Naive thymus-derived CD4-positive, alpha-beta T cell (primary cell): Measurements from ENCODE around the gene VPS33A. TPM values are rescaled to one million over a fixed set of nuclear protein-coding genes. Genes with fewer than 3 reads are reported as not detected.
"Not testable (repeated sequence)": the region's sequence is repeated elsewhere in the genome, so short reads cannot be mapped to it uniquely, and the experiment has no call there.

Source experiments
- ATAC-seq: fragments of 150-1000 bp; cut with Tn5 transposase; 2 replicates; pipeline ENCODE4 v1.10.0; 2021; ENCODE audit warnings: mild to moderate bottlenecking, moderate library complexity
- CTCF ChIA-PET: fragments of 350-600 bp; sonication (Branson Sonifier 250); formaldehyde crosslinking; loops from one replicate; lab custom pipeline; 2021; ENCODE audit warnings: antibody characterized with exemption; lab: Charles Lee
- POLR2A ChIA-PET: fragments of 350-600 bp; sonication (Branson Sonifier 250); formaldehyde crosslinking; loops from one replicate; lab custom pipeline; 2021; ENCODE audit warnings: antibody characterized with exemption, inconsistent platforms; lab: Charles Lee
- DNase-seq, 9 donors: peaks; one replicate each; pipeline versions ENCODE4 v3.0.0 to v3.0.0-alpha.2; 2020 to 2022; ENCODE audit warnings: mixed read lengths in 1 of 9
- H3K27ac ChIP-seq: one replicate; pipeline ENCODE4 v1.7.0; 2013; ENCODE audit warnings: mild to moderate bottlenecking, low read depth, low read length, moderate library complexity
- H3K27me3 ChIP-seq, 2 donors: one replicate each; pipeline ENCODE4 v1.7.0; 2013; ENCODE audit warnings: low read length in 2 of 2, mild to moderate bottlenecking in 2 of 2, moderate library complexity in 2 of 2; ENCODE audit not compliant: control insufficient read depth in 2 of 2, insufficient read depth in 2 of 2
- H3K36me3 ChIP-seq, 3 experiments: 1 replicate in 2 of 3; 2 replicates in 1 of 3; pipeline ENCODE4 v1.7.0; 2013; ENCODE audit warnings: low read length in 3 of 3, mild to moderate bottlenecking in 3 of 3, moderate library complexity in 1 of 3; ENCODE audit not compliant: insufficient read depth in 3 of 3, control insufficient read depth in 2 of 3
- H3K4me1 ChIP-seq, 2 donors: one replicate each; pipeline ENCODE4 v1.7.0; 2013; ENCODE audit warnings: low read length in 2 of 2, mild to moderate bottlenecking in 2 of 2, moderate library complexity in 1 of 2; ENCODE audit not compliant: control insufficient read depth in 2 of 2, insufficient read depth in 2 of 2
- H3K4me3 ChIP-seq: 2 replicates; pipeline ENCODE4 v1.7.0; 2013; ENCODE audit warnings: mild to moderate bottlenecking, low read length
- H3K9me3 ChIP-seq, 3 experiments: 1 replicate in 2 of 3; 2 replicates in 1 of 3; pipeline ENCODE4 v1.7.0; 2013; ENCODE audit warnings: low read length in 3 of 3; ENCODE audit not compliant: control insufficient read depth in 2 of 3
- H3K27ac Mint-ChIP-seq, 9 donors: one replicate each; pipeline ENCODE4 v1.8.0; 2020 to 2022; ENCODE audit warnings: mixed read lengths in 9 of 9, mild to moderate bottlenecking in 8 of 9, moderate library complexity in 5 of 9, inconsistent platforms in 2 of 9
- H3K27me3 Mint-ChIP-seq, 5 donors: one replicate each; pipeline ENCODE4 v1.8.0; 2021 to 2022; ENCODE audit warnings: mixed read lengths in 5 of 5, mild to moderate bottlenecking in 1 of 5
- H3K36me3 Mint-ChIP-seq, 5 donors: one replicate each; pipeline ENCODE4 v1.8.0; 2020 to 2022; ENCODE audit warnings: mixed read lengths in 5 of 5, mild to moderate bottlenecking in 3 of 5, inconsistent platforms in 1 of 5
- H3K4me1 Mint-ChIP-seq, 7 donors: one replicate each; pipeline ENCODE4 v1.8.0; 2020 to 2022; ENCODE audit warnings: mixed read lengths in 7 of 7, mild to moderate bottlenecking in 3 of 7, inconsistent platforms in 1 of 7
- H3K4me3 Mint-ChIP-seq, 10 donors: one replicate each; pipeline ENCODE4 v1.8.0; 2020 to 2022; ENCODE audit warnings: mild to moderate bottlenecking in 10 of 10, mixed read lengths in 10 of 10, moderate library complexity in 6 of 10, inconsistent platforms in 2 of 10
- H3K9me3 Mint-ChIP-seq, 11 donors: one replicate each; pipeline ENCODE4 v1.8.0; 2020 to 2022; ENCODE audit warnings: mixed read lengths in 11 of 11, mild to moderate bottlenecking in 4 of 11, inconsistent platforms in 1 of 11, moderate library complexity in 1 of 11
- intact Hi-C, 2 donors: fragments of 100-400 bp; cut with micrococcal nuclease; formaldehyde crosslinking; loops; one replicate each; pipeline ENCODE4 v1.15.1; 2023
- polyA plus RNA-seq, 2 donors: library from polyadenylated mRNA; unstranded; fragments of 300-500 nt; fragmentation: Illumina TruSeq; gene quantifications; one replicate each; pipeline ENCODE4 v1.2.3, GENCODE V29; 2021
- total RNA-seq, 6 experiments: library from RNA in 5 of 6; stranded (reverse) in 5 of 6; gene quantifications; 1 replicate in 5 of 6; 2 replicates in 1 of 6; pipeline ENCODE4 v1.2.3 and lab custom pipeline; 2021 to 2026

VPS33A gene
- total and polyA plus RNA-seq, 7 experiments from 2014 or later, result 18.0 to 34.5 (median 28.3) TPM

GRCh38 chr12:122206111-122206881 is 60.0 kb downstream of the VPS33A start:
- Histone ChIP-seq H3K4me3 (no peak overlapping the region), H3K9me3 (no peaks in the 10 kb centered on the region), H3K4me1 (peaks cover 6 to 10% of the 10 kb centered on the region in 2 donors), H3K36me3 (peaks cover 0 to 40% (median 7%) of the 10 kb centered on the region in 3 experiments), H3K27me3 (no peaks in the 10 kb centered on the region), H3K27ac (no peak overlapping the region)
- H3K27me3 Mint-ChIP-seq, result peaks cover 0 to 28% (median 0%) of the 10 kb centered on the region in 5 donors
- H3K4me1 Mint-ChIP-seq, result peaks cover 5 to 17% (median 14%) of the 10 kb centered on the region in 7 donors
- H3K9me3 Mint-ChIP-seq, result no peaks in the 10 kb centered on the region
- intact Hi-C loops, result no loop called here
- DNase-seq (no peak), ATAC-seq (peak; percentile 22)
- ChIA-PET CTCF (interaction anchor here (0.7 kb wide), 1 partner anchor 39 kb away, joined by 3 read pairs; no protein-coding TSS in a partner anchor), POLR2A (interaction anchor here (1.1 kb wide), 1 partner anchor 11 kb away, joined by 3 read pairs; no protein-coding TSS in a partner anchor)
- peak overlapping the region in 3 of 9 donors; percentile 49 to 73 (median 55) for H3K27ac Mint-ChIP-seq
- H3K36me3 Mint-ChIP-seq, result peaks cover 0 to 22% (median 6%) of the 10 kb centered on the region in 5 donors
- peak overlapping the region in 3 of 10 donors; percentile 33 to 58 (median 45) for H3K4me3 Mint-ChIP-seq

- POLR2A ChIA-PET, result interaction anchor here (0.9 to 2.0 kb wide), 4 partner anchors 12 to 39 kb away, joined by 3 to 6 read pairs (median 3); partner anchors contain the start of gene DIABLO
- Mint-ChIP-seq H3K4me1 (peaks cover 5 to 17% (median 14%) of the 10 kb centered on the region in 7 donors), H3K27me3 (peaks cover 0 to 30% (median 0%) of the 10 kb centered on the region in 5 donors), H3K36me3 (peaks cover 0 to 18% (median 6%) of the 10 kb centered on the region in 5 donors), H3K4me3 (peak overlapping the region; percentile 61 to 85 (median 77)), H3K9me3 (no peaks in the 10 kb centered on the region), H3K27ac (peak overlapping the region in 6 of 9 donors; percentile 0 to 87 (median 50))
- intact Hi-C loops, result no loop called here
- H3K4me1 ChIP-seq, result peaks cover 6 to 10% of the 10 kb centered on the region in 2 donors
- H3K4me3 ChIP-seq, result no peak overlapping the region
- no peaks in the 10 kb centered on the region for H3K27me3 ChIP-seq
- no peak for ATAC-seq
- peaks cover 0 to 34% (median 5%) of the 10 kb centered on the region in 3 experiments for H3K36me3 ChIP-seq
- CTCF ChIA-PET, result interaction anchor here (0.7 kb wide), 1 partner anchor 38 kb away, joined by 3 read pairs; no protein-coding TSS in a partner anchor
- no peak overlapping the region for H3K27ac ChIP-seq
- H3K9me3 ChIP-seq, result no peaks in the 10 kb centered on the region
- no peak for DNase-seq
Measured at GRCh38 chr12:122205053-122205925, 61.0 kb downstream of the VPS33A start.

- Histone ChIP-seq H3K9me3 (no peaks in the 10 kb centered on the region), H3K27ac (no peak overlapping the region), H3K27me3 (no peaks in the 10 kb centered on the region), H3K4me3 (peak overlapping the region; percentile 68), H3K4me1 (peaks cover 6 to 10% of the 10 kb centered on the region in 2 donors), H3K36me3 (peaks cover 0 to 25% (median 5%) of the 10 kb centered on the region in 3 experiments)
- ChIA-PET CTCF (no interaction called here), POLR2A (interaction anchor here (0.9 to 2.0 kb wide), 5 partner anchors 12 to 40 kb away, joined by 3 to 6 read pairs (median 3); partner anchors contain the start of gene DIABLO)
- Mint-ChIP-seq H3K27ac (peak overlapping the region in 5 of 9 donors; percentile 44 to 77 (median 54)), H3K4me1 (peaks cover 5 to 17% (median 14%) of the 10 kb centered on the region in 7 donors), H3K4me3 (peak overlapping the region; percentile 55 to 85 (median 77)), H3K9me3 (no peaks in the 10 kb centered on the region), H3K27me3 (peaks cover 0 to 35% (median 0%) of the 10 kb centered on the region in 5 donors), H3K36me3 (peaks cover 0 to 15% (median 5%) of the 10 kb centered on the region in 5 donors)
- ATAC-seq (peak; percentile 16), DNase-seq (peak in 1 of 9 donors; percentile 26)
- intact Hi-C loops, result no loop called here
Measured at GRCh38 chr12:122204167-122205052, 61.9 kb downstream of the VPS33A start.

- H3K9me3 Mint-ChIP-seq, result no peaks in the 10 kb centered on the region
- peaks cover 0 to 14% (median 2%) of the 10 kb centered on the region in 5 donors for H3K36me3 Mint-ChIP-seq
- H3K27me3 ChIP-seq, result peaks cover 0 to 3% of the 10 kb centered on the region in 2 donors
- peaks cover 0 to 35% (median 0%) of the 10 kb centered on the region in 5 donors for H3K27me3 Mint-ChIP-seq
- peak within 1 kb of the TSS; percentile 68 for H3K4me3 ChIP-seq
- DNase-seq (peak; percentile 50 to 75 (median 67)), ATAC-seq (peak; percentile 79)
- no peak within 1 kb of the TSS for H3K27ac ChIP-seq
- peak within 1 kb of the TSS in 5 of 9 donors; percentile 44 to 77 (median 46) for H3K27ac Mint-ChIP-seq
- peak within 1 kb of the TSS; percentile 79 to 87 (median 82) for H3K4me3 Mint-ChIP-seq
- H3K4me1 Mint-ChIP-seq, result peaks cover 5 to 17% (median 14%) of the 10 kb centered on the region in 7 donors
- H3K36me3 ChIP-seq, result peaks cover 0 to 19% (median 5%) of the 10 kb centered on the region in 3 experiments
- no peaks in the 10 kb centered on the region for H3K9me3 ChIP-seq
- ChIA-PET POLR2A (interaction anchor here (0.7 to 2.0 kb wide), 4 partner anchors 13 to 22 kb away, joined by 3 to 6 read pairs (median 4); partner anchors contain the start of gene DIABLO), CTCF (interaction anchor here (0.7 kb wide), 1 partner anchor 149 kb away, joined by 3 read pairs; no protein-coding TSS in a partner anchor)
- intact Hi-C loops, result loop anchor here (1.0 to 2.0 kb wide), 2 partner anchors 23 to 63 kb away; partner anchors contain the start of genes VPS33A (in 2 of the 2) and DIABLO (in 1 of the 2)
- H3K4me1 ChIP-seq, result peaks cover 6 to 10% of the 10 kb centered on the region in 2 donors
Measured at GRCh38 chr12:122203301-122204166, 62.8 kb downstream of the VPS33A start, which contains the start of gene B3GNT4. B3GNT4 (plus strand) TSS chr12:122203709; CDS start chr12:122204619, 910 bp downstream.

GRCh38 chr12:122202811-122203210 is 63.5 kb downstream of the VPS33A start:
- not testable (repeated sequence) for DNase-seq, ATAC-seq, H3K9me3 Mint-ChIP-seq, H3K9me3 ChIP-seq, H3K4me1 ChIP-seq, H3K36me3 Mint-ChIP-seq, H3K27me3 ChIP-seq, H3K27ac ChIP-seq
- Histone ChIP-seq H3K36me3 (peaks cover 0 to 12% (median 0%) of the 10 kb centered on the region in 3 experiments), H3K4me3 (peak overlapping the region; percentile 68)
- H3K4me3 Mint-ChIP-seq, result peak overlapping the region; percentile 79 to 87 (median 82)
- intact Hi-C loops, result loop anchor here (1.0 to 2.0 kb wide), 2 partner anchors 23 to 64 kb away; partner anchors contain the start of genes VPS33A (in 2 of the 2) and DIABLO (in 1 of the 2)
- peaks cover 0 to 40% (median 6%) of the 10 kb centered on the region in 5 donors for H3K27me3 Mint-ChIP-seq
- peaks cover 6 to 17% (median 14%) of the 10 kb centered on the region in 7 donors for H3K4me1 Mint-ChIP-seq
- POLR2A ChIA-PET, result interaction anchor here (1.1 kb wide), 1 partner anchor 14 kb away, joined by 5 read pairs; no protein-coding TSS in a partner anchor
- CTCF ChIA-PET, result interaction anchor here (0.7 kb wide), 1 partner anchor 149 kb away, joined by 3 read pairs; no protein-coding TSS in a partner anchor
- H3K27ac Mint-ChIP-seq, result peak overlapping the region in 1 of 9 donors; percentile 62
